ENCODE measurements around the gene PTPRN2. TPM values are rescaled to one million over a fixed set of nuclear protein-coding genes. Genes with fewer than 3 reads are reported as not detected.

The PTPRN2 gene
- total and polyA plus RNA-seq, 7 donors, result 3.2 to 7.1 (median 5.5) TPM

DNA sequence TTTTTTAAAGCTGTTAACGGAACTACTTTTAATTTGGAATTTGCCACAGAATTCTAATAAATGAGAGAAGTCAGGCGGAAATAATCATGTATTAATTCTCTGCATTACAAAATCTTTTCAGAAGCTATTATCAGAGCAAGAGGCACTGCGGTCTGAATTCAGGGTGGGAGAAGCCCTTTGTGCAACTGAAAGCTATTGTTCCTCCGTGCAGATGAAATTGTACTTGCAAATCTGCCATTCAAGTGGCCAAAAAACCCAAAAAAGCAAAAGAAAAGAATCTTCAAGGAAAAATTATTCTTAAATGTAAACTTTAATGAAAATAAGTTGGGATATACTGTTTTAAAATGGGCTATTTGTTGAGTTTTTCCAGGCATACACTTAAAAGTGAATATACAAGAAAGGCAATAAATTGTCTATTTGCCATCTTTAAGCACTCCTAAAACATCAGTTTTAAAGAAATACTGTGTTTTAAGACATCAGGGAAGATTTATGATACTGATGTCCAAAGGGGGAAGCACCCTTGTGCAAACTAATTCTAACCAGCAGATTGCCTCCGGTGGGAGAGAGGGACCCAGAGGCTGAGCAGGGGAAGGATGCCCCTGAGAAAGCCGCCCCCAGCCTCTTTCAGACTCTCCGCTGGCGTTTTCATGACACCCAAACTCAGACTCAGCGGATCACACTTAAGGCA lies 899.6 kb downstream of the PTPRN2 start:
- TF ChIP-seq POLR2AphosphoS5 (IDR thresholded peaks at IDR 0.05), result no peak
- TF ChIP-seq, protein P1, sequence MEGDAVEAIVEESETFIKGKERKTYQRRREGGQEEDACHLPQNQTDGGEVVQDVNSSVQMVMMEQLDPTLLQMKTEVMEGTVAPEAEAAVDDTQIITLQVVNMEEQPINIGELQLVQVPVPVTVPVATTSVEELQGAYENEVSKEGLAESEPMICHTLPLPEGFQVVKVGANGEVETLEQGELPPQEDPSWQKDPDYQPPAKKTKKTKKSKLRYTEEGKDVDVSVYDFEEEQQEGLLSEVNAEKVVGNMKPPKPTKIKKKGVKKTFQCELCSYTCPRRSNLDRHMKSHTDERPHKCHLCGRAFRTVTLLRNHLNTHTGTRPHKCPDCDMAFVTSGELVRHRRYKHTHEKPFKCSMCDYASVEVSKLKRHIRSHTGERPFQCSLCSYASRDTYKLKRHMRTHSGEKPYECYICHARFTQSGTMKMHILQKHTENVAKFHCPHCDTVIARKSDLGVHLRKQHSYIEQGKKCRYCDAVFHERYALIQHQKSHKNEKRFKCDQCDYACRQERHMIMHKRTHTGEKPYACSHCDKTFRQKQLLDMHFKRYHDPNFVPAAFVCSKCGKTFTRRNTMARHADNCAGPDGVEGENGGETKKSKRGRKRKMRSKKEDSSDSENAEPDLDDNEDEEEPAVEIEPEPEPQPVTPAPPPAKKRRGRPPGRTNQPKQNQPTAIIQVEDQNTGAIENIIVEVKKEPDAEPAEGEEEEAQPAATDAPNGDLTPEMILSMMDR (IDR thresholded peaks at IDR 0.05), result no peak
- no peak for TF ChIP-seq EP300 (IDR thresholded peaks at IDR 0.05)
- TF ChIP-seq POLR2A (IDR thresholded peaks at IDR 0.05), result no peak
- 25 to 30% methylated on average over 9 of the region's 9 CpGs for WGBS, 2 donors
- Histone ChIP-seq H3K9me3 (no peaks in the 10 kb centered on the region), H3K4me3 (no peak overlapping the region), H3K27me3 (peaks cover 73 to 98% (median 91%) of the 10 kb centered on the region in 3 donors), H3K27ac (no peak overlapping the region), H3K4me1 (peaks cover 0 to 64% (median 60%) of the 10 kb centered on the region in 4 donors), H3K36me3 (no peaks in the 10 kb centered on the region)
- intact Hi-C loops (cut with DNase I), result no loop called here
- DNase-seq, result no peak

- Histone ChIP-seq H3K36me3 (no peaks in the 10 kb centered on the region), H3K4me3 (no peak overlapping the region), H3K27me3 (peaks cover 69 to 98% (median 89%) of the 10 kb centered on the region in 3 donors), H3K27ac (no peak overlapping the region), H3K9me3 (no peaks in the 10 kb centered on the region), H3K4me1 (peaks cover 0 to 58% (median 53%) of the 10 kb centered on the region in 4 donors)
- DNase-seq, result no peak
- TF ChIP-seq, protein P1 (IDR thresholded peaks at IDR 0.05), result no peak
- TF ChIP-seq POLR2A (IDR thresholded peaks at IDR 0.05) (no peak), POLR2AphosphoS5 (IDR thresholded peaks at IDR 0.05) (no peak), EP300 (IDR thresholded peaks at IDR 0.05) (no peak)
- 18 to 22% methylated on average over 5 of the region's 5 CpGs for WGBS, 2 donors
- intact Hi-C loops (cut with DNase I), result no loop called here
Observed at GRCh38 chr7:157687158-157687557, 900.5 kb downstream of the PTPRN2 start.

GRCh38 chr7:157686285-157686894 lies 901.2 kb downstream of the PTPRN2 start:
- Histone ChIP-seq H3K27me3 (peaks cover 62 to 98% (median 89%) of the 10 kb centered on the region in 3 donors), H3K27ac (no peak overlapping the region), H3K36me3 (no peaks in the 10 kb centered on the region), H3K9me3 (no peaks in the 10 kb centered on the region), H3K4me1 (peaks cover 0 to 50% (median 46%) of the 10 kb centered on the region in 4 donors), H3K4me3 (no peak overlapping the region)
- no peak for DNase-seq
- TF ChIP-seq, protein P1 (IDR thresholded peaks at IDR 0.05), result no peak
- TF ChIP-seq EP300 (IDR thresholded peaks at IDR 0.05) (no peak), POLR2A (IDR thresholded peaks at IDR 0.05) (no peak), POLR2AphosphoS5 (IDR thresholded peaks at IDR 0.05) (no peak)
- WGBS, 2 donors, result 14% methylated on average over 13 of the region's 13 CpGs
- intact Hi-C loops (cut with DNase I), result no loop called here

- Histone ChIP-seq H3K36me3 (no peaks in the 10 kb centered on the region), H3K27ac (no peak overlapping the region), H3K27me3 (peaks cover 60 to 100% (median 89%) of the 10 kb centered on the region in 3 donors), H3K4me3 (no peak overlapping the region), H3K9me3 (no peaks in the 10 kb centered on the region), H3K4me1 (peaks cover 0 to 47% (median 44%) of the 10 kb centered on the region in 4 donors)
- intact Hi-C loops (cut with DNase I), result no loop called here
- 13 to 18% methylated on average over 77 of the region's 77 CpGs for WGBS, 2 donors
- TF ChIP-seq, protein P1 (IDR thresholded peaks at IDR 0.05), result no peak
- TF ChIP-seq POLR2AphosphoS5 (IDR thresholded peaks at IDR 0.05) (no peak), EP300 (IDR thresholded peaks at IDR 0.05) (no peak), POLR2A (IDR thresholded peaks at IDR 0.05) (no peak)
- no peak for DNase-seq
Observed at GRCh38 chr7:157685430-157686284, 902.0 kb downstream of the PTPRN2 start.

All from sigmoid colon (tissue), 7 donors.